ENCODE measurements around the gene IFT22.
"Not testable (repeated sequence)": the region's sequence is repeated elsewhere in the genome, so short reads cannot be mapped to it uniquely, and the experiment has no call there.

The IFT22 gene

GRCh38 chr7:101321491-101322401 lies at the start of gene IFT22:
Gene IFT22 (minus strand): TSS chr7:101321812. CDS start chr7:101321709, 103 bp downstream.
- peak; percentile 82 to 84 for DNase-seq

DNA sequence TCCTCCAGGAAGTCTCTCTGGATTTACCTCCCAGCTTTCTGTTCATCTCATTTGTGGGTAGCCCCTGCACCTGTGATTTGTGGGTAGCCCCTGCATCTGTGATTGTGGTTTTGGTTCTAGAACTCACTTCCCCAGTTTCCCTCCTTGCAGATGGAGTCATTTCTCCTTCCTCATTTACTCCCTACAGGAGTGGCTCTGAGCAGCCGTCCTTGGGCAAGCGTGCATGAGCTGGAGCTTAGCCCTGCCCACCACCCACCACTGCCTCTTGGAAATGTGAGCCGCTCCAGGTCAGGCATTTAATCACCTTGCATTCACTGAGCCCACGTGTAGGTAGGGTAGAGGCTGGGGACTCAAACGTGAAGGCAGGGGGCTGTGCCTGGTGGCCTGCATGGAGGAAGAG lies 49.2 kb upstream of the IFT22 start:
- DNase-seq, result no peak

- DNase-seq, result no peak
Measured at GRCh38 chr7:101368422-101369165, 47.0 kb upstream of the IFT22 start.

- DNase-seq, result no peak
Measured at GRCh38 chr7:101367676-101368075, 46.1 kb upstream of the IFT22 start.

GRCh38 chr7:101365956-101366355 lies 44.3 kb upstream of the IFT22 start:
- peak in 1 of 2 donors; percentile 22 for DNase-seq

- DNase-seq, result peak; percentile 40 to 59
Measured at GRCh38 chr7:101363734-101364374, 42.2 kb upstream of the IFT22 start.

GRCh38 chr7:101363196-101363733 lies 41.7 kb upstream of the IFT22 start:
- no peak for DNase-seq

DNA sequence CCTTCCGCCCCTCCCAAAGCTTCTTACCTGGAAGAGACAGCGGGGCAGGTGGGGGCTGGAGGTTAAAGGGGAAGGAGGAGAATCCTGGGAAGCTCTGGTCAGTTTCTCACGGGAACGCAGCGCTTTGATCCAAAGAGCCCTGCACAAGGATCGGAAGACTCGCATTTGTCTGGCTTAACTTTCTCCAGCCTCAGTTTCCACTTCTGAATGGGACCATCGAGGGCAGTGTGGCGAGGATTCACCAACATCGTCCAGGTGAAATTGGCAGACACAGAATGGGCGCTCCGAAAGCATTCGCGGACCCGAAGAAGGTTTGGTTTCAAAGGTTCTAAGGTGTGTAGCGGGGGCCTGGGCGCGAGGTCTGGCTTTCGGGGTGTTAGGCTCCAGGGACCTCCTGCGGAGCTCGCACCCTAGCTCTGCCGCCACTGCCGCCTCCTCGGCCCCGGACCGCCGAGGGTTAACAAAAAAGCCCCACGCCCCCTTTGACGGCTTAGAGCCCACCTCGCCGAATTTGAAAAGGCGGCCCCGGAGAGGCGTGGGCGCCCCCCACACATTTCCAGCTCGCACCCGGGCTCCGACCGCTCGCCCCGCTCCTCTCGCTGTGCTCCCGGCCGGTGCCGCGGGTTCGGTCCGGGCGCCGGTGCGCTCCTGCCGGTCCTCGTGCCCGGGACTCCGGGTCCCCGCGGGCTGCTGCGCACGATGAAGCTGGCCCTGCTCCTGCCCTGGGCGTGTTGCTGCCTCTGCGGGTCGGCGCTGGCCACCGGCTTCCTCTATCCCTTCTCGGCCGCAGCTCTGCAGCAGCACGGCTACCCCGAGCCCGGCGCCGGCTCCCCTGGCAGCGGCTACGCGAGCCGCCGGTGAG lies 41.0 kb upstream of the IFT22 start, which contains the start of gene COL26A1:
Gene COL26A1, plus strand, starts transcription at position 542 of the 862 bp plus-strand sequence. Its CDS starts 158 bp downstream, at position 700.
- DNase-seq, result no peak

DNA sequence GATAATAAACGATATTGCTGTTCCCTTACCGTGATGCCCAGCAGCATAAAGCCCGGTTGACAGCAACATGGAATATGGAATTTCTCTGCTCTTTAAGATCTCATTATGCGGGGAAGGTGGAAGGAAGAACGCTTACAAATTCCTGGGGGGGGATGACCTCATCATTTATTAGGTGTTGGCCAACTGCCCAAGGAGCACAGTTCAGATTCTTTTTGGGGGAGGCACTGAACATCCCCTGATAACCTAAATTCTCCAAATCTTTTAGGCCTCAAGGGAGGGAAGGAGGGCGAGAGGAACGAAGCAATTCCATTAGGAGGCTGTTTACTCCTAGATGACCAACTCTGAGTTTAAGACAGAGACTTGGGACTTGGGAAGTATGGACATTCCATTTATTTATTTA lies 35.8 kb upstream of the IFT22 start:
- DNase-seq, result no peak

GRCh38 chr7:101352920-101353308 lies 31.3 kb upstream of the IFT22 start:
- no peak for DNase-seq

DNA sequence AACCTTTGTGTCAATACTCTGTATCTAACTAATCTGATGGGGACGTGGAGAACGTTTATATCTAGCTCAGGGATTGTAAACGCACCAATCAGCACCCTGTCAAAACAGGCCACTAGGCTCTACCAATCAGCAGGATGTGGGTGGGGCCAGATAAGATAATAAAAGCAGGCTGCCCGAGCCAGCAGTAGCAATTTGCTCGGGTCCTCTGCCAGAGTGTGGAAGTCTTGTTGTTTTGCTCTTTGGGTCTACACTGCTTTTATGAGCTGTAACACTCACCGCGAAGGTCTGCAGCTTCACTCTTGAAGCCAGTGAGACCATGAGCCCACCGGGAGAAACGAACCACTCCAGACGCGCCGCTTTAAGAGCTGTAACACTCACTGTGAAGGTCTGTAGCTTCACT lies 27.7 kb upstream of the IFT22 start:
- DNase-seq, result not testable (repeated sequence)

DNA sequence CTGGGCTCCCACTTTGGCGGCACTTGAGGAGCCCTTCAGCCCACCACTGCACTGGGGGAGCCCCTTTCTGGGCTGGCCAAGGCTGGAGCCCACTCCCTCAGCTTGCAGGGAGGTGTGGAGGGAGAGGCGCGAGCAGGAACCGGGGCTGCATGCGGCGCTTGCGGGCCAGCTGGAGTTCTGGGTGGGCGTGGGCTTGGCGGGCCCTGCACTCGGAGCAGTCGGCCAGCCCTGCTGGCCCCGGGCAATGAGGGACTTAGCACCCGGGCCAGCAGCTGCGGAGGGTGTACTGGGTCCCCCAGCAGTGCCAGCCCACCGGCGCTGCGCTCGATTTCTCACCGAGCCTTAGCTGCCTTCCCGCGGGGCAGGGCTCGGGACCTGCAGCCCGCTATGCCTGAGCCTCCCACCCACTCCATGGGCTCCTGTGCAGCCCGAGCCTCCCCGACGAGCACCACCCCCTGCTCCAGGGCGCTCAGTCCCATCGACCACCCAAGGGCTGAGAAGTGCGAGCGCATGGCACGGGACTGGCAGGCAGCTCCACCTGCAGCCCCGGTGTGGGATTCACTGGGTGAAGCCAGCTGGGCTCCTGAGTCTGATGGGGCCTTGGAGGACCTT lies 26.9 kb upstream of the IFT22 start:
- not testable (repeated sequence) for DNase-seq

- no peak for DNase-seq
Measured at GRCh38 chr7:101347477-101347876, 25.9 kb upstream of the IFT22 start.

- DNase-seq, result no peak
Measured at GRCh38 chr7:101342892-101343291, 21.3 kb upstream of the IFT22 start.

GRCh38 chr7:101340379-101340778 lies 18.8 kb upstream of the IFT22 start:
- no peak for DNase-seq

DNA sequence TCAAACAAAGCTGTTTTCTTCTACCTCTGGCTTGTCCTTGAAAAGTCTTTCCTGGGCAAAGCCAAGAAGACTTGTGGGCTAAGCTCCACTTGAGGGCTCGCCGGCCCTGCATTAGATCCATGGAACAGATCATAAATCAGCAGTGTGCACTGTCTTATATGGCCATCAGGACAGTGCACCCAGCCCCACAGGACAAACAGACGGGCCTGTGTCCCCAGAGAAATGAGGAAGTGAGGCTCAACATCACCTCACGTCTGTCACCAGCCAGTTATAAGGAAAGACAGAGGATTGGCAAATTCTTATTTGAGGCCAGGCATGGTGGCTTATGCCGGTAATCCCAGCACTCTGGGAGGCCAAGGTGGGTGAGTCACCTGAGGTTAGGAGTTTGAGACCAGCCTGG lies 12.3 kb upstream of the IFT22 start:
- no peak for DNase-seq

GRCh38 chr7:101332026-101332425 lies 10.4 kb upstream of the IFT22 start:
- DNase-seq, result no peak

DNA sequence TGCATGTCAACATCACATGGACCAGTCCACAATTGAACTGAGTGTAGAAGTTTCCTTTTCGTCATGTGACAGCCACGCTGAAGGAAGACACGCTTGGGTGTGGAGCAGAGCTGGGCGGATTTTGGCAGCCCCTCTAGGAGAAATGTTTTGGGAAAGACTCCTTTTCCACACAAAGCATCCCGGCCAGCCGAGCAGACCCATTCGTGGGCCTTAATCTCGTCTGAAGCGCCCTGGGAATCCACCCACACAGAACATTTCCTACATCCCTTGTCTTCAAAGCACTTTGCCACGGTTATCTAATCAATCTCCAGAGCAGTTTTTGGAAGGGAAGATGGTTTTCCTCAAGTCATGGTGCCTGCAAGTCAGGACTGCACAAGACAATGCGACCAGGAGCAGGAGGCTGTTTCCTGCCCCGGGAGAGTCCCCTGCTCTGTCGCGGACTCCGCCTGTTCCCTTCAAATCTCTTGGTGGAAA lies 8.4 kb upstream of the IFT22 start:
- DNase-seq, result no peak

DNA sequence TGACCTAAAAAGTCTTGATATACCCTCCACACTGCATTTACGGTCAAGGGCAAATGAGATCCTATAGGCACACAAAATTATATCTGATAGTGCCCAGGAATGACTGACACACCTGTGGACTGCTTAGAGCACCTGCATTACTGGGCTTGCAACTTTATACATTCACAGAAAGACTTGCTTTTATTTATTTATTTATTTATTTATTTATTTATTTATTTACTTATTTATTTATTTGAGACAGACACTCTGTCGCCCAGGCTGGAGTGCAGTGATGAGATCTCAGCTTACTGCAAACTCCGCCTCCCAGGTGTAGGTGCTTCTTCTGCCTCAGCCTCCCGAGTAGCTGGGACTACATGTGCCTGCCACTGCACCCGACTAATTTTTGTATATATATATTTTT lies 6.5 kb upstream of the IFT22 start:
- DNase-seq, result no peak

DNA sequence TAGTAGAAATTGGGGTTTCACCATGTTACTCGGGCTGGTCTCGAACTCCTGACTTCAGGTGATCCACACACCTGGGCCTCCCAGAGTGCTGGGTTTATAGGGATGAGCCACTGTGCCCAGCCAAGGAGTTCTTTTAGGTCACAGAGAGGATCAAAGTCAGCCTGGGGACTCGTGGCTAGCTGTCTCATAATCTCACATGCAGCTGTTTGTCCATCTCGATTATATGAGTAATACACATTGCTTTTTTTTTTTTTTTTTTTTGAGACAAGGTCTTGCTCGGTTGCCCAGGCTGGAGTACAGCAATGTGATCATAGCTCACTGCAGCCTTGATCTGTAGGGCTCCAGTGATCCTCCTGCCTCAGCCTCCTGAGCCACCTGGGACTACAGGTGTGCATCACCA lies 2.2 kb downstream of the IFT22 start:
- no peak for DNase-seq

DNA sequence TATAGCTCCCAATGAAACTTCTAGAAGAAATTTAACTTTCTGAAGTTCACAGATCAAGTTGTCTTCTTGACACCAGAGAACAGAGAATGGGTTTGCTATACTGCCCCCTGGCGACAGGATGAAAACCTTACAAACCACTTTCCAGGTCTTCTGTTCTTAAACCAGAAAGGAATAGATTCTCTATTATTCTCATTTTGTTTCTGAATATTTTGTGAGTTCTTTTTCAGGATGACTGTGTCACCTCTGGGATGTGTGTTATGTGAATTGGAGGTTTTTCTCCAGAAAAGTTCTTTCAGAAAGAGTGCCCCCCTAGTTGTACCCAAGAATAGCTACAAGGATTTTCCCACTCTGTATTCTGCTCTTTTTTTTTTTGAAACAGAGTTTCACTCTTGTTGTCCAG lies 6.3 kb downstream of the IFT22 start:
- DNase-seq, result peak in 1 of 2 donors; percentile 0

All from hippocampal formation (tissue), 2 donors.